Chondrocyte (in vitro differentiated cells): ENCODE results near the gene C21orf58. TPM values are rescaled to one million over a fixed set of nuclear protein-coding genes. Genes with fewer than 3 reads are reported as not detected.

ENCODE experiments used
- DNase-seq: peaks from one replicate; pipeline ENCODE4 v3.0.0; 2021; ENCODE audit warnings: mixed read lengths, low spot score
- H3K27ac Mint-ChIP-seq: one replicate; pipeline ENCODE4 v1.8.0; 2021; ENCODE audit warnings: mild to moderate bottlenecking, moderate library complexity, mixed read lengths; ENCODE audit not compliant: unreplicated experiment
- H3K27me3 Mint-ChIP-seq: 2 replicates; pipeline ENCODE4 v1.8.0; 2021; ENCODE audit warnings: low read depth, mixed read lengths
- H3K36me3 Mint-ChIP-seq: 2 replicates; pipeline ENCODE4 v1.8.0; 2021; ENCODE audit warnings: low read depth, mixed read lengths
- H3K4me1 Mint-ChIP-seq: 2 replicates; pipeline ENCODE4 v1.8.0; 2021; ENCODE audit warnings: low read depth, mild to moderate bottlenecking, mixed read lengths
- H3K4me3 Mint-ChIP-seq: one replicate; pipeline ENCODE4 v1.8.0; 2021; ENCODE audit warnings: mild to moderate bottlenecking, moderate library complexity, mixed read lengths; ENCODE audit not compliant: unreplicated experiment
- H3K9me3 Mint-ChIP-seq: 2 replicates; pipeline ENCODE4 v1.8.0; 2021; ENCODE audit warnings: low read depth, mixed read lengths
- CTCF ChIP-seq: fragments of 200-600 bp; sonication (generic); IDR thresholded peaks from 2 replicates; pipeline ENCODE4 v1.5.0; 2021; ENCODE audit warnings: antibody characterized with exemption, mild to moderate bottlenecking, moderate library complexity
- total RNA-seq: library from RNA; stranded (reverse); gene quantifications from 3 replicates; pipeline ENCODE4 v1.2.1, GENCODE V29; 2021

The C21orf58 gene
- total RNA-seq, 1 donor from 2014 or later, result 5.6 TPM

DNA sequence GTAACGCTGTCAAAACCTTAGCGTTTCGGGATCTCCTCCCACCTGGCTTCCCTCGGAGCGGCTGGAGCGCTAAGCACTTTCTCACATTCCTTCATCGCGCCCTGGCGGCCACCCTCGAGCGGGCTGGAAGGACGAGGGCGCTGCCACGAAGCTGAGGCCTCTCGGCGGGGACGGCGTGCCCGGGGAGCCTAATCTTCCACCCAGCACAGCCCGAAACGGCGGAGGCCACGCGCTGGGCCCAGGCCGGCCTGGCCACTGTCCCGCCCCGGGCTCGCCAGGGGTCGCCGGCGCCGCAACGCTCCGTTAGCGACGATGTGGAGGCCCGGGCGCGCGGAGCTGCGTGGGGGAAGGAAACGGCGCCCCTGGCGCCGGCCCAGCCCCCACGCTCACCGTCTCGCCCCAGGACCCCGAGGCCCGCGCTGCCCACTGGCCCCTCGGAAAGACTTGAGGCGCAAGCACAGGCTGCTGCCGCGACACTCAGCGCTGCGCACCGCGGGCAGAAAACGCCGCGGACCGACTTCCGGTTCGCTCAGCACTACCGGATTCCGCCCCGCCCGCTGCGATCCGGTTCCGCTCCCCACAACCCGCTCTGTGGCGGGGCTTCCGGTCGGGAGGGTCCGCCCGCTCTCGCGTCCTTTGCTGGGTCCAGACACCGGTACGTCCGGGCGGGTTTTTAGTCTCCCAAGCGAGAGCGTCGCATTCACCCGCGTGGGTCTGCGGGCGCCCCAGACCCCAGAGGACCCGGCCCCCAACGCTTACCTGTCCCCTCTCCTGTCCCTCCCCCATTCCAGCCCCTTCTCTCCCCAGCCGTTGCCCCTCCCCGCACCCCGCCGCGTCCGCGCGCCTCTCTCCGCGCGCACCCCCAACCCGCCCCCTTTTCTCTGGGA is 37.7 kb downstream of the C21orf58 start, which contains the start of gene YBEY:
Gene YBEY (plus strand): TSS at position 582 of the 887 bp plus-strand sequence. CDS start 572 bp downstream, outside the sequence.
- no peaks in the 10 kb centered on the region for H3K27me3 Mint-ChIP-seq
- peaks cover 52% of the 10 kb centered on the region for H3K4me1 Mint-ChIP-seq
- no peaks in the 10 kb centered on the region for H3K9me3 Mint-ChIP-seq
- peaks cover 12% of the 10 kb centered on the region for H3K36me3 Mint-ChIP-seq
- H3K4me3 Mint-ChIP-seq, result peak within 1 kb of the TSS; percentile 92
- peak; percentile 75 for TF ChIP-seq CTCF
- H3K27ac Mint-ChIP-seq, result peak within 1 kb of the TSS; percentile 97
- peak; percentile 99 for DNase-seq

DNA sequence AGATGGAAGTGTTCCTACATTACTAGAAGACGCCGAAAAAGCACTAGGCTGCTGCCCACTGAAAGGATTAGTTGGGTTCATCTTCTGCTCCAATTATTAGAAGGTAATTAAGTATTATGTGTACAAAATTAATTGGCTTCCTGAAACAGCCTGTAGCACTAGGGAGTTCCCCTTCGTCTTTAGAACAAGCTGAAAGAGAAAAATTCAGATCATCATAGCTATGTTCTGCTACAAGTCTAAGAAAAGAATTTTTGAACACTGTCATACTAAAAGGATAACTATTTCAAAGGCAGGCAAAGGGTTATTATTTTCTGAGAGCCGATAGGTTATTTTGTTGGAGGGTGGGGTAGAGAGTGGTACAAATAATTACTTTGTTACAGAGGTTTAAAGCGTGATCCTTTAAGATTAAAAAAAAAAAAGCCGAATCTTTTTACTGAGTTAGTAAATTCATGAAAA is 38.4 kb downstream of the C21orf58 start, which contains the start of gene MCM3AP:
Gene MCM3AP (minus strand): TSS at position 406 of the 456 bp plus-strand sequence. CDS start 325 bp downstream, at position 81.
- H3K27ac Mint-ChIP-seq, result peak within 1 kb of the TSS; percentile 97
- peaks cover 12% of the 10 kb centered on the region for H3K36me3 Mint-ChIP-seq
- no peak for TF ChIP-seq CTCF
- no peaks in the 10 kb centered on the region for H3K9me3 Mint-ChIP-seq
- no peak for DNase-seq
- no peaks in the 10 kb centered on the region for H3K27me3 Mint-ChIP-seq
- H3K4me1 Mint-ChIP-seq, result peaks cover 52% of the 10 kb centered on the region
- peak within 1 kb of the TSS; percentile 92 for H3K4me3 Mint-ChIP-seq

- peaks cover 52% of the 10 kb centered on the region for H3K4me1 Mint-ChIP-seq
- peaks cover 15% of the 10 kb centered on the region for H3K36me3 Mint-ChIP-seq
- H3K27ac Mint-ChIP-seq, result peak overlapping the region; percentile 97
- DNase-seq, result no peak
- H3K9me3 Mint-ChIP-seq, result no peaks in the 10 kb centered on the region
- H3K27me3 Mint-ChIP-seq, result no peaks in the 10 kb centered on the region
- no peak for TF ChIP-seq CTCF
- H3K4me3 Mint-ChIP-seq, result peak overlapping the region; percentile 92
Observed at GRCh38 chr21:46284733-46285132, 38.9 kb downstream of the C21orf58 start.

GRCh38 chr21:46284077-46284644 is 39.5 kb downstream of the C21orf58 start:
- H3K36me3 Mint-ChIP-seq, result peaks cover 15% of the 10 kb centered on the region
- H3K27ac Mint-ChIP-seq, result peak overlapping the region; percentile 88
- H3K4me1 Mint-ChIP-seq, result peaks cover 51% of the 10 kb centered on the region
- no peaks in the 10 kb centered on the region for H3K9me3 Mint-ChIP-seq
- H3K4me3 Mint-ChIP-seq, result peak overlapping the region; percentile 64
- no peak for TF ChIP-seq CTCF
- H3K27me3 Mint-ChIP-seq, result no peaks in the 10 kb centered on the region
- DNase-seq, result no peak

- Mint-ChIP-seq H3K4me1 (no peaks in the 10 kb centered on the region), H3K9me3 (no peaks in the 10 kb centered on the region), H3K27me3 (no peaks in the 10 kb centered on the region), H3K4me3 (no peak overlapping the region), H3K27ac (no peak overlapping the region), H3K36me3 (peaks cover 45% of the 10 kb centered on the region)
- DNase-seq, result no peak
- TF ChIP-seq CTCF, result no peak
Observed at GRCh38 chr21:46274797-46275390, 48.8 kb downstream of the C21orf58 start.
